ENCODE data around the gene PRRX2.

GRCh38 chr9:129653823-129654553 lies 11.5 kb upstream of the PRRX2 start:
- TF ChIP-seq POLR2AphosphoS5 (IDR thresholded peaks at IDR 0.05; ENCODE audit: low read depth, low read length) (no peak), REST (IDR thresholded peaks at IDR 0.05; ENCODE audit: insufficient read depth in 1 of 2, low read depth in 2 of 2, low read length in 2 of 2) (no peak), SIN3A (IDR thresholded peaks at IDR 0.05; ENCODE audit: borderline replicate concordance, insufficient read depth, low read length) (no peak), TAF1 (IDR thresholded peaks at IDR 0.05; ENCODE audit: borderline replicate concordance, insufficient read depth, low read length) (no peak)

Measured in PFSK-1 (cell line).